HepG2 (cell line): ENCODE measurements around the gene STEAP3. TPM values are rescaled to one million over a fixed set of nuclear protein-coding genes. Genes with fewer than 3 reads are reported as not detected.

Source experiments
- ATAC-seq: fragments of 200-7000 bp; cut with Tn5 transposase; 3 replicates; pipeline ENCODE4 v1.9.1; 2020; ENCODE audit warnings: mild to moderate bottlenecking, moderate library complexity
- BruUV-seq: library from RNA; stranded (reverse); fragments of 400-500 nt; replicated peaks from 2 replicates; lab custom pipeline; 2021; lab: Mats Ljungman, UMichigan
- CTCF ChIA-PET: fragments of 300-600 bp; formaldehyde crosslinking; extraction: SDS; loops from one replicate; lab custom pipeline; 2021; ENCODE audit warnings: low total read pairs, inconsistent platforms, low intra/inter-chr PET ratio; lab: Yijun Ruan, JAX
- POLR2A ChIA-PET: fragments of 350-600 bp; sonication (Branson Sonifier 250); formaldehyde crosslinking; loops from one replicate; lab custom pipeline; 2020; ENCODE audit warnings: antibody characterized with exemption, inconsistent platforms; lab: Yijun Ruan, JAX
- DNase-seq: peaks from one replicate; pipeline ENCODE4 v3.0.0-alpha.2; 2015; ENCODE audit warnings: low spot score
- FAIRE-seq: peaks from 3 replicates; lab custom pipeline; 2011; peaks lifted over from hg19 to GRCh38; lab: Jason Lieb, UNC
- H2AFZ ChIP-seq: one replicate; pipeline ENCODE4 v1.6.1; 2011; ENCODE audit warnings: low read length, inconsistent platforms
- H3K27ac ChIP-seq: fragments of 300-600 bp; 3 replicates; pipeline ENCODE4 v1.8.0; 2011; ENCODE audit warnings: mixed run types, mild to moderate bottlenecking, mixed read lengths, low read length, inconsistent platforms; ENCODE audit not compliant: insufficient read depth; ENCODE audit errors: extremely low read length
- H3K27me3 ChIP-seq, 2 experiments: fragments of 200-600 bp in 1 of 2; 2 replicates in 1 of 2; 3 replicates in 1 of 2; pipeline versions ENCODE4 v1.6.0 to v1.8.0; 2011; ENCODE audit warnings: low read length in 2 of 2, mild to moderate bottlenecking in 2 of 2, moderate library complexity in 2 of 2, inconsistent platforms in 1 of 2; ENCODE audit not compliant: insufficient read depth in 2 of 2, control insufficient read depth in 1 of 2
- H3K36me3 ChIP-seq, 2 experiments: fragments of 200-600 bp in 1 of 2; replicated peaks in 1 of 2; 2 replicates in 1 of 2; 3 replicates in 1 of 2; pipeline versions ENCODE4 v1.5.1 to v1.8.0; 2011; ENCODE audit warnings: low read length in 2 of 2, inconsistent platforms in 1 of 2; ENCODE audit not compliant: insufficient read depth in 2 of 2, control insufficient read depth in 1 of 2
- H3K4me1 ChIP-seq: 2 replicates; pipeline ENCODE4 v1.5.1; 2012; ENCODE audit warnings: low read length, inconsistent platforms; ENCODE audit not compliant: insufficient read depth
- H3K4me2 ChIP-seq: 2 replicates; pipeline ENCODE4 v1.6.0; 2011; ENCODE audit warnings: low read depth, low read length, inconsistent platforms
- H3K4me3 ChIP-seq, 3 experiments: fragments of 200-600 bp in 1 of 3; sonication (generic), shearing (Covaris generic) in 1 of 3; replicated peaks in 1 of 3; 2 replicates each; pipeline ENCODE4 v1.5.1; 2011 to 2016; ENCODE audit warnings: low read length in 3 of 3, inconsistent platforms in 2 of 3, low read depth in 2 of 3, mild to moderate bottlenecking in 2 of 3, control low read depth in 1 of 3, mixed read lengths in 1 of 3; ENCODE audit not compliant: insufficient read depth in 1 of 3
- H3K79me2 ChIP-seq: one replicate; pipeline ENCODE4 v1.6.1; 2011; ENCODE audit warnings: low read length, inconsistent platforms; ENCODE audit not compliant: insufficient read depth
- H3K9ac ChIP-seq: 2 replicates; pipeline ENCODE4 v1.6.0; 2011; ENCODE audit warnings: mild to moderate bottlenecking, low read depth, low read length, inconsistent platforms; ENCODE audit not compliant: insufficient read depth
- H3K9me3 ChIP-seq: 2 replicates; pipeline ENCODE4 v1.5.1; 2012; ENCODE audit warnings: mild to moderate bottlenecking, low read length
- H4K20me1 ChIP-seq: 2 replicates; pipeline ENCODE4 v1.6.0; 2011; ENCODE audit warnings: inconsistent platforms, mild to moderate bottlenecking, low read length, moderate library complexity; ENCODE audit not compliant: insufficient read depth
- EZH2 ChIP-seq: conservative IDR thresholded peaks from 2 replicates; pipeline ENCODE4 v1.6.1; 2012; ENCODE audit warnings: mild to moderate bottlenecking, low read depth, low read length, moderate library complexity
- HOXD1 ChIP-seq: sonication (generic); formaldehyde crosslinking; IDR thresholded peaks from 2 replicates; pipeline ENCODE4 v1.5.0; 2020; ENCODE audit warnings: missing genetic modification reagents
- JUNB ChIP-seq: sonication (generic); formaldehyde crosslinking; IDR thresholded peaks from 2 replicates; pipeline ENCODE4 v1.8.0; 2022; ENCODE audit warnings: missing genetic modification reagents, mild to moderate bottlenecking, borderline replicate concordance
- MNT ChIP-seq: fragments of 450-650 bp; IDR thresholded peaks from 2 replicates; pipeline ENCODE4 v1.6.1; 2016
- PTBP1 ChIP-seq: fragments of 200-400 bp; formaldehyde crosslinking; IDR thresholded peaks from 2 replicates; pipeline ENCODE4 v1.6.1; 2018; ENCODE audit warnings: low read length, low read depth; ENCODE audit not compliant: poor library complexity, severe bottlenecking
- ZFX ChIP-seq: sonication (generic); formaldehyde crosslinking; IDR thresholded peaks from 2 replicates; pipeline ENCODE4 v1.4.0; 2020; ENCODE audit warnings: mild to moderate bottlenecking, low read depth, missing genetic modification reagents, moderate library complexity
- ZNF276 ChIP-seq: sonication (generic); formaldehyde crosslinking; IDR thresholded peaks from 2 replicates; pipeline ENCODE4 v1.4.0; 2020; ENCODE audit warnings: mild to moderate bottlenecking, low read depth, missing genetic modification reagents
- WGBS: methylation state at CpG from one replicate; pipeline ENCODE4 v1.1.6; 2017; ENCODE audit warnings: low lambda C conversion rate; 5-methylcytosine and 5-hydroxymethylcytosine counted together
- in situ Hi-C: cut with HindIII; loops from 2 replicates; pipeline ENCODE4 v1.10.0; 2017; ENCODE audit warnings: low pct_unique_long_range_greater_than_20kb; ENCODE audit not compliant: extremely low pct_ligation_motif_present
- intact Hi-C: fragments of 100-400 bp; cut with micrococcal nuclease; formaldehyde crosslinking; loops from one replicate; pipeline ENCODE4 v1.10.0; 2022; ENCODE audit not compliant: unreplicated experiment
- polyA plus RNA-seq, 8 experiments: library from polyadenylated mRNA; depleted of rRNA in 3 of 8; stranded (reverse) in 7 of 8; unstranded in 1 of 8; fragments of >200 nt; fragmentation: Illumina TruSeq in 4 of 8; extraction: Trizol in 4 of 8; gene quantifications; 2 replicates each; pipeline versions ENCODE4 v1.2.1 to v1.2.3, GENCODE V29; 2011 to 2016; ENCODE audit warnings: low read depth in 4 of 8, missing spikeins in 1 of 8, mixed read lengths in 1 of 8; ENCODE audit not compliant: insufficient read depth in 1 of 8
- total RNA-seq, 5 experiments: library from RNA; depleted of rRNA; stranded (reverse); fragments of >200 nt; fragmentation: Illumina TruSeq; extraction: Trizol; gene quantifications; 2 replicates each; pipeline ENCODE4 v1.2.3, GENCODE V29; 2016; ENCODE audit warnings: low read depth in 1 of 5
- TF ChIP-seq, protein P1 (sequence below): IDR thresholded peaks from 2 replicates; pipeline ENCODE4 v1.6.1; 2016; ENCODE audit warnings: low read depth, missing genetic modification reagents, missing compliant biosample characterization

Gene STEAP3
- total and polyA plus RNA-seq, 2 of the 13 experiments (the other 11 are each of a cell fraction or from before 2014, with no cell fraction given) = 7.3 to 21.1 TPM

- Histone ChIP-seq H3K27me3 (no peaks in the 10 kb centered on the region), H3K79me2 (no peaks in the 10 kb centered on the region), H3K9me3 (no peaks in the 10 kb centered on the region), H3K4me1 (no peaks in the 10 kb centered on the region), H3K27ac (no peak overlapping the region), H3K9ac (no peak overlapping the region), H4K20me1 (no peaks in the 10 kb centered on the region), H3K4me2 (no peak overlapping the region), H2AFZ (no peak overlapping the region), H3K4me3 (no peak overlapping the region), H3K36me3 (peaks cover 4 to 49% of the 10 kb centered on the region in 2 experiments)
- CTCF ChIA-PET = no interaction called here
- intact Hi-C loops = loop anchor here (5.0 kb wide), 1 partner anchor 1339 kb away; no protein-coding TSS in a partner anchor
- peak; percentile 43; the same call in 1 of the 2 replicates for TF ChIP-seq MNT
- no peak for TF ChIP-seq ZNF276 (CRISPR knock-in tag)
- no peak for TF ChIP-seq JUNB (CRISPR knock-in tag)
- FAIRE-seq = no peak
- 95% methylated on average over 2 of the region's 2 CpGs for WGBS
- BruUV-seq = no TSS peak
- no peak for ATAC-seq
- in situ Hi-C loops = no loop called here
- POLR2A ChIA-PET = no interaction called here
- DNase-seq = no peak
Observed at GRCh38 chr2:119256582-119256921, 32.9 kb downstream of the STEAP3 start.

DNA sequence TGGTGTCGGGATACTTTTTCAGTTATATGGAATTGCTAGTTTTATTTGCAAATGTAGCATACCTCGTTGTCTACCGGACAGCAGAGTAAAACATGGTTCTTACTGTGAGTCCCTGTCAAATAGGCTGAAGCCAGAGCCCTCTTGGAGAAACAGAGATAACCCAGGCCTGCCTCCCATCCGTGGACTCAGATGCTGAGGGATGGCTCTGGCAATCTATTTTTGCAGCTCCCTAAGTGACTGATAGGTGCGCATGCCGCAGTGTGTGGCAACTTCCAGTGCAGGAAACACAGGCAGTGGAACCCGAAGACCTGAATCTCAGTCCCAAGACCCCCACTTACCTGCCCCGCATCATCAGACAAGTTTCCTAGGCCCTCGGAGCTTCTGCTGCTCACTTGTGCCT, 33.6 kb downstream of the STEAP3 start:
- in situ Hi-C loops = no loop called here
- H3K4me3 ChIP-seq = no peak overlapping the region
- no peaks in the 10 kb centered on the region for H3K79me2 ChIP-seq
- intact Hi-C loops = loop anchor here (5.0 kb wide), 1 partner anchor 1340 kb away; no protein-coding TSS in a partner anchor
- no peaks in the 10 kb centered on the region for H3K9me3 ChIP-seq
- no TSS peak for BruUV-seq
- ATAC-seq = no peak
- CTCF ChIA-PET = no interaction called here
- no peak for FAIRE-seq
- no peak overlapping the region for H3K27ac ChIP-seq
- no peaks in the 10 kb centered on the region for H4K20me1 ChIP-seq
- H3K9ac ChIP-seq = no peak overlapping the region
- H3K36me3 ChIP-seq = peaks cover 4 to 45% of the 10 kb centered on the region in 2 experiments
- H3K27me3 ChIP-seq = no peaks in the 10 kb centered on the region
- POLR2A ChIA-PET = no interaction called here
- H3K4me1 ChIP-seq = no peaks in the 10 kb centered on the region
- H2AFZ ChIP-seq = no peak overlapping the region
- WGBS = 97% methylated on average over 9 of the region's 9 CpGs
- DNase-seq = no peak
- no peak overlapping the region for H3K4me2 ChIP-seq
- TF ChIP-seq HOXD1 (CRISPR knock-in tag) = no peak
- TF ChIP-seq, protein P1, sequence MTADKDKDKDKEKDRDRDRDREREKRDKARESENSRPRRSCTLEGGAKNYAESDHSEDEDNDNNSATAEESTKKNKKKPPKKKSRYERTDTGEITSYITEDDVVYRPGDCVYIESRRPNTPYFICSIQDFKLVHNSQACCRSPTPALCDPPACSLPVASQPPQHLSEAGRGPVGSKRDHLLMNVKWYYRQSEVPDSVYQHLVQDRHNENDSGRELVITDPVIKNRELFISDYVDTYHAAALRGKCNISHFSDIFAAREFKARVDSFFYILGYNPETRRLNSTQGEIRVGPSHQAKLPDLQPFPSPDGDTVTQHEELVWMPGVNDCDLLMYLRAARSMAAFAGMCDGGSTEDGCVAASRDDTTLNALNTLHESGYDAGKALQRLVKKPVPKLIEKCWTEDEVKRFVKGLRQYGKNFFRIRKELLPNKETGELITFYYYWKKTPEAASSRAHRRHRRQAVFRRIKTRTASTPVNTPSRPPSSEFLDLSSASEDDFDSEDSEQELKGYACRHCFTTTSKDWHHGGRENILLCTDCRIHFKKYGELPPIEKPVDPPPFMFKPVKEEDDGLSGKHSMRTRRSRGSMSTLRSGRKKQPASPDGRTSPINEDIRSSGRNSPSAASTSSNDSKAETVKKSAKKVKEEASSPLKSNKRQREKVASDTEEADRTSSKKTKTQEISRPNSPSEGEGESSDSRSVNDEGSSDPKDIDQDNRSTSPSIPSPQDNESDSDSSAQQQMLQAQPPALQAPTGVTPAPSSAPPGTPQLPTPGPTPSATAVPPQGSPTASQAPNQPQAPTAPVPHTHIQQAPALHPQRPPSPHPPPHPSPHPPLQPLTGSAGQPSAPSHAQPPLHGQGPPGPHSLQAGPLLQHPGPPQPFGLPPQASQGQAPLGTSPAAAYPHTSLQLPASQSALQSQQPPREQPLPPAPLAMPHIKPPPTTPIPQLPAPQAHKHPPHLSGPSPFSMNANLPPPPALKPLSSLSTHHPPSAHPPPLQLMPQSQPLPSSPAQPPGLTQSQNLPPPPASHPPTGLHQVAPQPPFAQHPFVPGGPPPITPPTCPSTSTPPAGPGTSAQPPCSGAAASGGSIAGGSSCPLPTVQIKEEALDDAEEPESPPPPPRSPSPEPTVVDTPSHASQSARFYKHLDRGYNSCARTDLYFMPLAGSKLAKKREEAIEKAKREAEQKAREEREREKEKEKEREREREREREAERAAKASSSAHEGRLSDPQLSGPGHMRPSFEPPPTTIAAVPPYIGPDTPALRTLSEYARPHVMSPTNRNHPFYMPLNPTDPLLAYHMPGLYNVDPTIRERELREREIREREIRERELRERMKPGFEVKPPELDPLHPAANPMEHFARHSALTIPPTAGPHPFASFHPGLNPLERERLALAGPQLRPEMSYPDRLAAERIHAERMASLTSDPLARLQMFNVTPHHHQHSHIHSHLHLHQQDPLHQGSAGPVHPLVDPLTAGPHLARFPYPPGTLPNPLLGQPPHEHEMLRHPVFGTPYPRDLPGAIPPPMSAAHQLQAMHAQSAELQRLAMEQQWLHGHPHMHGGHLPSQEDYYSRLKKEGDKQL (CRISPR knock-in tag) = no peak
- TF ChIP-seq PTBP1 = no peak
- no peak for TF ChIP-seq EZH2
- no peak for TF ChIP-seq ZFX
